HEK293 (cell line): Measurements from ENCODE around the gene RFXAP.
A peak's percentile ranks its signal among the peaks of the same experiment; 100 is the strongest.

Source experiments
- CTCF ChIP-seq: fragments of 450-650 bp; formaldehyde crosslinking; IDR thresholded peaks from 2 replicates; pipeline ENCODE4 v1.5.1; 2016; ENCODE audit warnings: missing biosample characterization, missing genetic modification characterization
- GLI4 ChIP-seq: fragments of 450-650 bp; formaldehyde crosslinking; IDR thresholded peaks from 2 replicates; pipeline ENCODE4 v1.5.1; 2016; ENCODE audit warnings: missing biosample characterization, missing genetic modification characterization
- GLIS1 ChIP-seq: fragments of 450-650 bp; formaldehyde crosslinking; IDR thresholded peaks from 2 replicates; pipeline ENCODE4 v1.5.1; 2016; ENCODE audit warnings: missing biosample characterization, missing genetic modification characterization
- HOXA7 ChIP-seq: sonication (generic); formaldehyde crosslinking; IDR thresholded peaks from 2 replicates; pipeline ENCODE4 v1.8.1; 2022; ENCODE audit warnings: missing genetic modification reagents, borderline replicate concordance
- HOXD13 ChIP-seq: sonication (generic); formaldehyde crosslinking; IDR thresholded peaks from 2 replicates; pipeline ENCODE4 v1.8.0; 2022; ENCODE audit warnings: missing genetic modification reagents, borderline replicate concordance
- IKZF3 ChIP-seq: fragments of 450-650 bp; IDR thresholded peaks from 2 replicates; pipeline ENCODE4 v1.5.0; 2018; ENCODE audit warnings: missing biosample characterization, mild to moderate bottlenecking, missing genetic modification characterization, moderate library complexity
- PRDM1 ChIP-seq: fragments of 450-650 bp; formaldehyde crosslinking; IDR thresholded peaks from 2 replicates; pipeline ENCODE4; 2016; ENCODE audit warnings: missing biosample characterization, missing genetic modification characterization
- SALL2 ChIP-seq: fragments of 450-650 bp; formaldehyde crosslinking; IDR thresholded peaks from 2 replicates; pipeline ENCODE4 v1.5.0; 2017; ENCODE audit warnings: missing biosample characterization, mild to moderate bottlenecking, missing genetic modification characterization, borderline replicate concordance
- SCRT1 ChIP-seq: fragments of 450-650 bp; formaldehyde crosslinking; IDR thresholded peaks from 2 replicates; pipeline ENCODE4 v1.5.1; 2016; ENCODE audit warnings: missing biosample characterization, missing genetic modification characterization, borderline replicate concordance
- TRIM28 ChIP-seq: IDR thresholded peaks from 2 replicates; pipeline ENCODE4 v1.6.1; 2011; ENCODE audit warnings: low read length, control low read depth, borderline replicate concordance
- ZBTB7A ChIP-seq: fragments of 450-650 bp; formaldehyde crosslinking; IDR thresholded peaks from 2 replicates; pipeline ENCODE4 v1.5.1; 2016; ENCODE audit warnings: low read depth, missing biosample characterization, missing genetic modification characterization
- ZBTB8A ChIP-seq: fragments of 450-650 bp; formaldehyde crosslinking; IDR thresholded peaks from 2 replicates; pipeline ENCODE4 v1.5.1; 2016; ENCODE audit warnings: missing biosample characterization, missing genetic modification characterization
- ZEB2 ChIP-seq: fragments of 450-650 bp; formaldehyde crosslinking; IDR thresholded peaks from 2 replicates; pipeline ENCODE4 v1.5.1; 2016; ENCODE audit warnings: missing biosample characterization, missing genetic modification characterization
- ZFP37 ChIP-seq: fragments of 450-650 bp; formaldehyde crosslinking; IDR thresholded peaks from 2 replicates; pipeline ENCODE4 v1.5.1; 2016; ENCODE audit warnings: missing biosample characterization, missing genetic modification characterization
- ZNF302 ChIP-seq: fragments of 450-650 bp; formaldehyde crosslinking; IDR thresholded peaks from 2 replicates; pipeline ENCODE4 v1.5.1; 2016; ENCODE audit warnings: missing biosample characterization, missing genetic modification characterization, low read depth
- ZNF311 ChIP-seq: fragments of 450-650 bp; formaldehyde crosslinking; IDR thresholded peaks from 2 replicates; pipeline ENCODE4 v1.5.1; 2017; ENCODE audit warnings: missing biosample characterization, missing genetic modification characterization, borderline replicate concordance
- ZNF354C ChIP-seq: fragments of 450-650 bp; formaldehyde crosslinking; IDR thresholded peaks from 2 replicates; pipeline ENCODE4 v1.5.1; 2016; ENCODE audit warnings: missing biosample characterization, missing genetic modification characterization, low read depth, borderline replicate concordance
- ZNF391 ChIP-seq: fragments of 450-650 bp; formaldehyde crosslinking; IDR thresholded peaks from 2 replicates; pipeline ENCODE4 v1.5.1; 2016; ENCODE audit warnings: low read depth, missing biosample characterization, missing genetic modification characterization, borderline replicate concordance
- ZNF501 ChIP-seq: fragments of 450-650 bp; formaldehyde crosslinking; IDR thresholded peaks from 2 replicates; pipeline ENCODE4 v1.5.1; 2016; ENCODE audit warnings: missing biosample characterization, missing genetic modification characterization
- ZNF521 ChIP-seq: fragments of 450-650 bp; formaldehyde crosslinking; IDR thresholded peaks from 2 replicates; pipeline ENCODE4 v1.5.1; 2017; ENCODE audit warnings: missing biosample characterization, mild to moderate bottlenecking, missing genetic modification characterization
- ZNF530 ChIP-seq: fragments of 450-650 bp; formaldehyde crosslinking; IDR thresholded peaks from 2 replicates; pipeline ENCODE4 v1.5.1; 2016; ENCODE audit warnings: low read depth, missing biosample characterization, missing genetic modification characterization
- ZNF560 ChIP-seq: fragments of 450-650 bp; formaldehyde crosslinking; IDR thresholded peaks from 2 replicates; pipeline ENCODE4 v1.5.1; 2017; ENCODE audit warnings: missing biosample characterization, missing genetic modification characterization, borderline replicate concordance
- ZNF580 ChIP-seq: fragments of 450-650 bp; formaldehyde crosslinking; IDR thresholded peaks from 2 replicates; pipeline ENCODE4 v1.5.1; 2016; ENCODE audit warnings: missing biosample characterization, missing genetic modification characterization
- ZNF623 ChIP-seq: fragments of 450-650 bp; formaldehyde crosslinking; IDR thresholded peaks from 2 replicates; pipeline ENCODE4 v1.5.1; 2016; ENCODE audit warnings: missing biosample characterization, missing genetic modification characterization
- ZNF629 ChIP-seq: fragments of 450-650 bp; formaldehyde crosslinking; IDR thresholded peaks from 2 replicates; pipeline ENCODE4 v1.5.1; 2017; ENCODE audit warnings: missing biosample characterization, missing genetic modification characterization
- ZSCAN23 ChIP-seq: fragments of 450-650 bp; formaldehyde crosslinking; IDR thresholded peaks from 2 replicates; pipeline ENCODE4 v1.5.1; 2016; ENCODE audit warnings: missing biosample characterization, missing genetic modification characterization
- ZXDB ChIP-seq: fragments of 450-650 bp; formaldehyde crosslinking; IDR thresholded peaks from 2 replicates; pipeline ENCODE4 v1.5.1; 2016; ENCODE audit warnings: missing biosample characterization, missing genetic modification characterization
- TF ChIP-seq, protein P1 (sequence below): fragments of 450-650 bp; formaldehyde crosslinking; IDR thresholded peaks from 2 replicates; pipeline ENCODE4 v1.5.1; 2017; ENCODE audit warnings: missing biosample characterization, missing genetic modification characterization
- TF ChIP-seq, protein P2 (sequence below): fragments of 450-650 bp; formaldehyde crosslinking; IDR thresholded peaks from 2 replicates; pipeline ENCODE4 v1.5.1; 2016; ENCODE audit warnings: missing biosample characterization, missing genetic modification characterization, low read depth
- TF ChIP-seq, protein P3 (sequence below): fragments of 450-650 bp; formaldehyde crosslinking; IDR thresholded peaks from 2 replicates; pipeline ENCODE4 v1.5.1; 2016; ENCODE audit warnings: missing biosample characterization, missing genetic modification characterization
- TF ChIP-seq, protein P4 (sequence below): fragments of 450-650 bp; formaldehyde crosslinking; IDR thresholded peaks from 2 replicates; pipeline ENCODE4 v1.5.1; 2017; ENCODE audit warnings: missing biosample characterization, missing genetic modification characterization

RFXAP gene

GRCh38 chr13:36818804-36819738 is at the start of gene RFXAP (continued):
- TF ChIP-seq ZNF391, result no peak
- no peak for TF ChIP-seq SALL2 (tag by site-specific recombination)
- TF ChIP-seq ZNF623, result no peak
- TF ChIP-seq GLIS1 (tag by site-specific recombination), result peak; percentile 21; the same call in 1 of the 2 replicates
- no peak for TF ChIP-seq ZNF580 (tag by site-specific recombination)
- no peak for TF ChIP-seq ZBTB7A
- no peak for TF ChIP-seq ZFP37
- no peak for TF ChIP-seq PRDM1 (tag by site-specific recombination)
- no peak for TF ChIP-seq GLI4 (tag by site-specific recombination)
- TF ChIP-seq ZNF560 (tag by site-specific recombination), result no peak
- no peak for TF ChIP-seq ZNF354C (tag by site-specific recombination)
- TF ChIP-seq ZNF302, result no peak
- TF ChIP-seq ZXDB, result no peak
- TF ChIP-seq HOXD13 (CRISPR knock-in tag), result no peak
- no peak for TF ChIP-seq ZNF521 (tag by site-specific recombination)
- no peak for TF ChIP-seq TRIM28
- TF ChIP-seq ZNF501, result 0 out of 2 replicates have a peak, but pooled peaks have one; percentile 49
- TF ChIP-seq, protein P1, sequence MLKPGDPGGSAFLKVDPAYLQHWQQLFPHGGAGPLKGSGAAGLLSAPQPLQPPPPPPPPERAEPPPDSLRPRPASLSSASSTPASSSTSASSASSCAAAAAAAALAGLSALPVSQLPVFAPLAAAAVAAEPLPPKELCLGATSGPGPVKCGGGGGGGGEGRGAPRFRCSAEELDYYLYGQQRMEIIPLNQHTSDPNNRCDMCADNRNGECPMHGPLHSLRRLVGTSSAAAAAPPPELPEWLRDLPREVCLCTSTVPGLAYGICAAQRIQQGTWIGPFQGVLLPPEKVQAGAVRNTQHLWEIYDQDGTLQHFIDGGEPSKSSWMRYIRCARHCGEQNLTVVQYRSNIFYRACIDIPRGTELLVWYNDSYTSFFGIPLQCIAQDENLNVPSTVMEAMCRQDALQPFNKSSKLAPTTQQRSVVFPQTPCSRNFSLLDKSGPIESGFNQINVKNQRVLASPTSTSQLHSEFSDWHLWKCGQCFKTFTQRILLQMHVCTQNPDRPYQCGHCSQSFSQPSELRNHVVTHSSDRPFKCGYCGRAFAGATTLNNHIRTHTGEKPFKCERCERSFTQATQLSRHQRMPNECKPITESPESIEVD (tag by site-specific recombination), result no peak
- TF ChIP-seq, protein P2, sequence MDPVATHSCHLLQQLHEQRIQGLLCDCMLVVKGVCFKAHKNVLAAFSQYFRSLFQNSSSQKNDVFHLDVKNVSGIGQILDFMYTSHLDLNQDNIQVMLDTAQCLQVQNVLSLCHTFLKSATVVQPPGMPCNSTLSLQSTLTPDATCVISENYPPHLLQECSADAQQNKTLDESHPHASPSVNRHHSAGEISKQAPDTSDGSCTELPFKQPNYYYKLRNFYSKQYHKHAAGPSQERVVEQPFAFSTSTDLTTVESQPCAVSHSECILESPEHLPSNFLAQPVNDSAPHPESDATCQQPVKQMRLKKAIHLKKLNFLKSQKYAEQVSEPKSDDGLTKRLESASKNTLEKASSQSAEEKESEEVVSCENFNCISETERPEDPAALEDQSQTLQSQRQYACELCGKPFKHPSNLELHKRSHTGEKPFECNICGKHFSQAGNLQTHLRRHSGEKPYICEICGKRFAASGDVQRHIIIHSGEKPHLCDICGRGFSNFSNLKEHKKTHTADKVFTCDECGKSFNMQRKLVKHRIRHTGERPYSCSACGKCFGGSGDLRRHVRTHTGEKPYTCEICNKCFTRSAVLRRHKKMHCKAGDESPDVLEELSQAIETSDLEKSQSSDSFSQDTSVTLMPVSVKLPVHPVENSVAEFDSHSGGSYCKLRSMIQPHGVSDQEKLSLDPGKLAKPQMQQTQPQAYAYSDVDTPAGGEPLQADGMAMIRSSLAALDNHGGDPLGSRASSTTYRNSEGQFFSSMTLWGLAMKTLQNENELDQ (tag by site-specific recombination), result no peak
- no peak for TF ChIP-seq ZNF530
- TF ChIP-seq ZNF629 (tag by site-specific recombination), result no peak
- TF ChIP-seq ZNF311 (tag by site-specific recombination), result no peak
- TF ChIP-seq ZEB2 (tag by site-specific recombination), result 0 out of 2 replicates have a peak, but pooled peaks have one; percentile 14
- TF ChIP-seq, protein P3, sequence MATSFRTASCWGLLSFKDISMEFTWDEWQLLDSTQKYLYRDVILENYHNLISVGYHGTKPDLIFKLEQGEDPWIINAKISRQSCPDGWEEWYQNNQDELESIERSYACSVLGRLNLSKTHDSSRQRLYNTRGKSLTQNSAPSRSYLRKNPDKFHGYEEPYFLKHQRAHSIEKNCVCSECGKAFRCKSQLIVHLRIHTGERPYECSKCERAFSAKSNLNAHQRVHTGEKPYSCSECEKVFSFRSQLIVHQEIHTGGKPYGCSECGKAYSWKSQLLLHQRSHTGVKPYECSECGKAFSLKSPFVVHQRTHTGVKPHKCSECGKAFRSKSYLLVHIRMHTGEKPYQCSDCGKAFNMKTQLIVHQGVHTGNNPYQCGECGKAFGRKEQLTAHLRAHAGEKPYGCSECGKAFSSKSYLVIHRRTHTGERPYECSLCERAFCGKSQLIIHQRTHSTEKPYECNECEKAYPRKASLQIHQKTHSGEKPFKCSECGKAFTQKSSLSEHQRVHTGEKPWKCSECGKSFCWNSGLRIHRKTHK (tag by site-specific recombination), result no peak
- TF ChIP-seq CTCF (tag by site-specific recombination), result no peak
- no peak for TF ChIP-seq IKZF3 (tag by site-specific recombination)
- peak; percentile 60; the same call in 1 of the 2 replicates for TF ChIP-seq ZBTB8A (tag by site-specific recombination)
- no peak for TF ChIP-seq HOXA7 (CRISPR knock-in tag)
- TF ChIP-seq, protein P4, sequence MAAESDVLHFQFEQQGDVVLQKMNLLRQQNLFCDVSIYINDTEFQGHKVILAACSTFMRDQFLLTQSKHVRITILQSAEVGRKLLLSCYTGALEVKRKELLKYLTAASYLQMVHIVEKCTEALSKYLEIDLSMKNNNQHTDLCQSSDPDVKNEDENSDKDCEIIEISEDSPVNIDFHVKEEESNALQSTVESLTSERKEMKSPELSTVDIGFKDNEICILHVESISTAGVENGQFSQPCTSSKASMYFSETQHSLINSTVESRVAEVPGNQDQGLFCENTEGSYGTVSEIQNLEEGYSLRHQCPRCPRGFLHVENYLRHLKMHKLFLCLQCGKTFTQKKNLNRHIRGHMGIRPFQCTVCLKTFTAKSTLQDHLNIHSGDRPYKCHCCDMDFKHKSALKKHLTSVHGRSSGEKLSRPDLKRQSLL, result no peak
- 0 out of 2 replicates have a peak, but pooled peaks have one; percentile 13 for TF ChIP-seq ZSCAN23
- TF ChIP-seq SCRT1 (tag by site-specific recombination), result no peak
